GM12864 (cell line): ENCODE results near the gene KCNQ1.

Experiments used
- DNase-seq: peaks from one replicate; pipeline ENCODE4 v3.0.0-alpha.2; 2011; ENCODE audit warnings: low read depth
- H3K4me3 ChIP-seq: 2 replicates; pipeline ENCODE4 v1.5.1; 2011; ENCODE audit warnings: mild to moderate bottlenecking, low read depth, low read length, control low read depth
- CTCF ChIP-seq: IDR thresholded peaks from 2 replicates; pipeline ENCODE4 v1.5.1; 2011; ENCODE audit warnings: low read depth, mild to moderate bottlenecking, moderate library complexity, low read length, control low read depth, inconsistent platforms; ENCODE audit errors: missing control alignments

The KCNQ1 gene

DNA sequence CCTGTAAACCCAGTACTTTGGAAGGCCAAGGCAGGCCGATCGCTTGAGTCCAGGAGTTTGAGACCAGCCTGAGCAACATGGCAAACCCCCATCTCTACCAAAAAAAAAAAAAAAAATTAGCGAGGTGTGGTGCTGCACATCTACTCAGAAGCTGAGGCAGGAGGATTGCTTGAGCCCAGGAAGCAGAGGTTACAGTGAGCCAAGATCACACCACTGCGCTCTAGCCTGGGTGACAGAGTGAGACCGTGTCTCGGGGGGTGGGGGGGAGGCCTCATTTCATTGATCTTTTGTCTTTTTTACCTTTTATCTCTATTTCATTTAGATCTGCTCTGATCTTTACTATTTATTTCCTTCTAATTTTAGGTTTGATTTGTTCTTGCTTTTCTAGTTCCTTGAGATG lies 203.1 kb downstream of the KCNQ1 start:
- no peak for DNase-seq
- TF ChIP-seq CTCF = no peak
- no peak overlapping the region for H3K4me3 ChIP-seq

- H3K4me3 ChIP-seq = no peak overlapping the region
- DNase-seq = no peak
- no peak for TF ChIP-seq CTCF
Observed at GRCh38 chr11:2649400-2649799, 204.6 kb downstream of the KCNQ1 start.

- no peak overlapping the region for H3K4me3 ChIP-seq
- TF ChIP-seq CTCF = no peak
- no peak for DNase-seq
Observed at GRCh38 chr11:2649848-2650247, 205.0 kb downstream of the KCNQ1 start.

GRCh38 chr11:2650343-2650867 lies 205.6 kb downstream of the KCNQ1 start:
- DNase-seq = no peak
- no peak overlapping the region for H3K4me3 ChIP-seq
- no peak for TF ChIP-seq CTCF

DNA sequence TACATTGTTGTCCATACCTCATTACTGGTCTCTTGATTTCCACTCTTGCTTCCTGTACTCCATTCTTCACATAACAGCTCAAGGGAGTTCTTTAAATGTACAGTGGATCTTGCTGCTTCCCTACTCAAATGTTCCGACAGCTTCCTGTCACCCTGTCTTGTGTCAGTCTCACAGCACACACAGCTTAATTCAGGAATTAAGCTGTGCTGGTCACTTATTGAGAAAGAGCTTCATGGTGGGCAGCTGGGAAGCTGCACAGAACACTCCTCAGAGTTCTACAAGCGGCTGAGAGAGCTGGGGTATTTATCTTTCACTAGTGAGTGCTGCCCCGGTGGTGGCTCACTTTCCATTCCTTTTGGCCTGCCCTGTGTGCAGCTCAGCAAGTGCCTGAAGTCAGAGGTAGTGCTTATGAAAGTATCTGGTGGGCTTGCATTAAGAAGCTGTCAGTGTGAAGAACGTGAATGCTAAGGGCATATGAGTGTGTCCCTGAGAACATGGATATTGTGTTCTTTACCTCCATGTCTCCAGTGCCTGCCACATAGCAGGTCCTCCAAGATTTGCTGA lies 206.3 kb downstream of the KCNQ1 start:
- TF ChIP-seq CTCF = no peak
- H3K4me3 ChIP-seq = no peak overlapping the region
- DNase-seq = no peak

DNA sequence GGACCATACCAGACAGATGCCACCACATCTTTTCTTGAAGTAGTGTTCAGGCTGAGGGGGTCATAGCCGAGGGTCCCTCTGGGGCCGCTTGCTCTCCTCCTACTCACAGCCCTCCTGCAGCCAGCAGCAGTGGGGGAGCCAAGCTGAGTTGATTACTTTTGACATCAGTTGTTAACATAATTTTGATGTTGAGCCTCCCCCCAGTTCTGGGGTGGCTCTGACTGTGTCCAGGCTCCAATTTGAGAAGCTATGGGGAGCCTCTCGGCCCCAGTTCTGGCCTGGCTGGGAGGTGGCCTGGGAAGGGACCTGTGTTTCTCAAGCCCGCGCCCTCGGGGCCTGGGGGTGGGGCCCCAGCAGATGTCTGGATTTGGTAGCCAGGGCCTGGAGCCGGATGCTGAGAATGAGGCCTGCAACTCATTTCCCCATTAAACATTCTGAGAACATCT lies 207.0 kb downstream of the KCNQ1 start:
- H3K4me3 ChIP-seq = no peak overlapping the region
- DNase-seq = no peak
- TF ChIP-seq CTCF = no peak
